Measurements from ENCODE around the gene MICU1. TPM values are rescaled to one million over a fixed set of nuclear protein-coding genes. Genes with fewer than 3 reads are reported as not detected.
"Not testable (repeated sequence)": the region's sequence is repeated elsewhere in the genome, so short reads cannot be mapped to it uniquely, and the experiment has no call there.

Gene MICU1
- total RNA-seq, 1 experiment from 2014 or later = 36.0 TPM

GRCh38 chr10:72328045-72328828 is 297.6 kb downstream of the MICU1 start (continued):
- no peak for TF ChIP-seq ATF1 (CRISPR knock-in tag; IDR thresholded peaks at IDR 0.05)
- TF ChIP-seq ZNF423 (CRISPR knock-in tag; IDR thresholded peaks at IDR 0.05) = no peak
- TF ChIP-seq ZBTB43 (CRISPR knock-in tag; IDR thresholded peaks at IDR 0.05) = no peak
- no peak for TF ChIP-seq SP1 (CRISPR knock-in tag; conservative IDR thresholded peaks at IDR 0.05)
- no peak for TF ChIP-seq KAT7 (CRISPR knock-in tag; IDR thresholded peaks at IDR 0.05; ENCODE audit: borderline replicate concordance)
- no peak for TF ChIP-seq CDX4 (CRISPR knock-in tag; IDR thresholded peaks at IDR 0.05; ENCODE audit: borderline replicate concordance)
- TF ChIP-seq ZNF121 (CRISPR knock-in tag; IDR thresholded peaks at IDR 0.05) = 0 out of 2 replicates have a peak, but pooled peaks have one; percentile 14
- TF ChIP-seq ZNF232 (CRISPR knock-in tag; IDR thresholded peaks at IDR 0.05) = no peak
- TF ChIP-seq NR1H2 (CRISPR knock-in tag; IDR thresholded peaks at IDR 0.05) = no peak
- no peak for TF ChIP-seq ZNF425 (CRISPR knock-in tag; conservative IDR thresholded peaks at IDR 0.05)

GRCh38 chr10:72326665-72327603 is 298.9 kb downstream of the MICU1 start:
- H3K9me3 Mint-ChIP-seq; H3K36me3 Mint-ChIP-seq; H3K27me3 Mint-ChIP-seq (ENCODE audit: low read depth); DNase-seq (ENCODE audit: low spot score); H3K4me3 Mint-ChIP-seq; ATAC-seq: not testable (repeated sequence)
- TF ChIP-seq NFYB (CRISPR knock-in tag; conservative IDR thresholded peaks at IDR 0.05; ENCODE audit: low read depth) = peak; percentile 80
- CTCF ChIA-PET = interaction anchor here (0.7 to 2.3 kb wide), 15 partner anchors 10 to 279 kb away, joined by 3 to 22 read pairs (median 4); no protein-coding TSS in a partner anchor
- Mint-ChIP-seq H3K27ac (peak overlapping the region; percentile 78), H3K4me1 (peaks cover 49% of the 10 kb centered on the region)
- POLR2A ChIA-PET = interaction anchor here (0.7 to 4.3 kb wide), 4 partner anchors 30 to 66 kb away, joined by 4 to 36 read pairs (median 6); partner anchors contain the start of gene DDIT4

GRCh38 chr10:72325243-72326175 is 300.4 kb downstream of the MICU1 start:
- H3K9me3 Mint-ChIP-seq; DNase-seq (ENCODE audit: low spot score); H3K27ac Mint-ChIP-seq; H3K4me3 Mint-ChIP-seq; H3K36me3 Mint-ChIP-seq; H3K27me3 Mint-ChIP-seq (ENCODE audit: low read depth): not testable (repeated sequence)
- peak; percentile 23; the same call in 1 of the 2 replicates for TF ChIP-seq MAX (CRISPR knock-in tag; IDR thresholded peaks at IDR 0.05)
- peak; percentile 1; the same call in 1 of the 2 replicates for ATAC-seq
- ChIA-PET CTCF (interaction anchor here (0.5 to 2.0 kb wide), 9 partner anchors 14 to 956 kb away, joined by 3 to 13 read pairs (median 3); no protein-coding TSS in a partner anchor), POLR2A (interaction anchor here (0.7 to 1.5 kb wide), 8 partner anchors 48 to 430 kb away, joined by 3 to 10 read pairs (median 4); partner anchors contain the start of genes ANAPC16, ASCC1 and DDIT4)
- peaks cover 50% of the 10 kb centered on the region for H3K4me1 Mint-ChIP-seq
